Liver (tissue), 3 donors: ENCODE measurements around the gene EHMT1.

ENCODE experiments used
- CTCF ChIP-seq: fragments of 150-350 bp; IDR thresholded peaks from 2 replicates; pipeline ENCODE4 v1.5.1; 2017; ENCODE audit warnings: improper control_type of control experiment, low read depth, low read length; ENCODE audit not compliant: missing input control
- FOXA1 ChIP-seq: IDR thresholded peaks from 2 replicates; pipeline ENCODE4 v1.6.1; 2016; ENCODE audit warnings: antibody characterized with exemption
- GABPA ChIP-seq, 2 donors: IDR thresholded peaks in 1 of 2; conservative IDR thresholded peaks in 1 of 2; 2 replicates each; pipeline ENCODE4 v1.6.1; 2016; ENCODE audit warnings: antibody characterized with exemption in 2 of 2, mild to moderate bottlenecking in 1 of 2, moderate library complexity in 1 of 2
- HNF4A ChIP-seq, 2 donors: conservative IDR thresholded peaks; 2 replicates each; pipeline ENCODE4 v1.6.1; 2016; ENCODE audit warnings: antibody characterized with exemption in 2 of 2, mild to moderate bottlenecking in 2 of 2
- HNF4G ChIP-seq: IDR thresholded peaks from 2 replicates; pipeline ENCODE4 v1.6.1; 2016; ENCODE audit warnings: antibody characterized with exemption
- JUND ChIP-seq, 2 donors: IDR thresholded peaks; 2 replicates each; pipeline ENCODE4 v1.6.1; 2016; ENCODE audit warnings: antibody characterized with exemption in 2 of 2
- RAD21 ChIP-seq, 2 donors: IDR thresholded peaks; 2 replicates each; pipeline ENCODE4 v1.6.1; 2016; ENCODE audit warnings: antibody characterized with exemption in 2 of 2, mild to moderate bottlenecking in 2 of 2
- SP1 ChIP-seq: IDR thresholded peaks from 2 replicates; pipeline ENCODE4 v1.6.1; 2018; ENCODE audit warnings: antibody characterized with exemption, mild to moderate bottlenecking
- TAF1 ChIP-seq: conservative IDR thresholded peaks from 2 replicates; pipeline ENCODE4 v1.6.1; 2016; ENCODE audit warnings: antibody characterized with exemption, mild to moderate bottlenecking
- YY1 ChIP-seq: IDR thresholded peaks from 2 replicates; pipeline ENCODE4 v1.6.1; 2016; ENCODE audit warnings: antibody characterized with exemption, mild to moderate bottlenecking
- TF ChIP-seq, protein P1 (sequence below): IDR thresholded peaks from 2 replicates; pipeline ENCODE4 v1.6.1; 2016; ENCODE audit warnings: antibody characterized with exemption
- donor health status: healthy.
- donor health status: healthy.

DNA sequence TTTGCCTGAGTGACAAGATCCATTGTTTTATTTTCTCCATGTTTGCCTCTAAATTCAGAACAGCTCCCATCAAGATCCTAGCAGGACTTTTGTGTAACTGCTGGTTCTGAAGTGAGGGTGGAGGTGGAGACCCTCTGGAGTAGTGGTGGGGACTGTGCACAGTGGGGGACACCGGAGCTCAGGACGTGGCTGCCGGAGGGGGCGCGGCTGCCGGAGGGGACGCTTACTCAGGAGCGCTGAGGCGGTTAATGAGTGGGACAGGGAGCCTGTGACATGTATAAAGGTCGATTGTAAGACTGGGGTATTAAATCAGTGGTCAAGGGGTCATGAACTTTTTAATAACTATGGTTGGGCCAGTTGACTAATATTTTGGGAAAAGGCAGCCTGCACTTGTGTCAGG, 131.8 kb downstream of the EHMT1 start:
- TF ChIP-seq CTCF, result no peak
- TF ChIP-seq YY1, result no peak
- TF ChIP-seq SP1, result no peak
- no peak for TF ChIP-seq HNF4A (conservative IDR thresholded peaks at IDR 0.05)
- no peak for TF ChIP-seq RAD21 (IDR thresholded peaks at IDR 0.05)
- no peak for TF ChIP-seq TAF1
- no peak for TF ChIP-seq HNF4G
- TF ChIP-seq FOXA1, result no peak
- TF ChIP-seq, protein P1, sequence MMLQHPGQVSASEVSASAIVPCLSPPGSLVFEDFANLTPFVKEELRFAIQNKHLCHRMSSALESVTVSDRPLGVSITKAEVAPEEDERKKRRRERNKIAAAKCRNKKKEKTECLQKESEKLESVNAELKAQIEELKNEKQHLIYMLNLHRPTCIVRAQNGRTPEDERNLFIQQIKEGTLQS, result no peak
- no peak for TF ChIP-seq GABPA (IDR thresholded peaks at IDR 0.05 in 1 of 2, conservative IDR thresholded peaks at IDR 0.05 in 1 of 2)
- no peak for TF ChIP-seq JUND (IDR thresholded peaks at IDR 0.05)
